ENCODE measurements around the gene IRGQ.
A peak's percentile ranks its signal among the peaks of the same experiment; 100 is the strongest.
"Not testable (repeated sequence)": the region's sequence is repeated elsewhere in the genome, so short reads cannot be mapped to it uniquely, and the experiment has no call there.

Gene IRGQ

GRCh38 chr19:43599635-43600295, 3.8 kb upstream of the IRGQ start:
- no peak for DNase-seq (ENCODE audit: low read depth in 2 of 2)

GRCh38 chr19:43598445-43599240, 2.7 kb upstream of the IRGQ start:
- no peak for DNase-seq (ENCODE audit: low read depth in 2 of 2)

GRCh38 chr19:43597876-43598275, 1.9 kb upstream of the IRGQ start:
- DNase-seq (ENCODE audit: low read depth in 2 of 2), result no peak

GRCh38 chr19:43596842-43597461, 1.0 kb upstream of the IRGQ start:
- DNase-seq (ENCODE audit: low read depth in 2 of 2), result no peak

- no peak for DNase-seq (ENCODE audit: low read depth in 2 of 2)
These were observed 332 bp downstream of the IRGQ start for GRCh38 chr19:43595605-43595998.

GRCh38 chr19:43594710-43595604, 977 bp downstream of the IRGQ start:
- DNase-seq (ENCODE audit: low read depth in 2 of 2), result peak; percentile 58 to 61

- DNase-seq (ENCODE audit: low read depth in 2 of 2), result no peak
These were observed 1.7 kb downstream of the IRGQ start for GRCh38 chr19:43594081-43594697.

- DNase-seq (ENCODE audit: low read depth in 2 of 2), result no peak
These were observed 3.1 kb downstream of the IRGQ start for GRCh38 chr19:43592800-43593350.

- DNase-seq (ENCODE audit: low read depth in 2 of 2), result no peak
These were observed 3.8 kb downstream of the IRGQ start for GRCh38 chr19:43591904-43592772.

GRCh38 chr19:43589678-43590077, 6.3 kb downstream of the IRGQ start:
- no peak for DNase-seq (ENCODE audit: low read depth in 2 of 2)

- no peak for DNase-seq (ENCODE audit: low read depth in 2 of 2)
These were observed 6.7 kb downstream of the IRGQ start for GRCh38 chr19:43589277-43589676.

GRCh38 chr19:43587029-43587428, 8.9 kb downstream of the IRGQ start:
- not testable (repeated sequence) for DNase-seq (ENCODE audit: low read depth in 2 of 2)

GRCh38 chr19:43586346-43586745, 9.6 kb downstream of the IRGQ start:
- no peak for DNase-seq (ENCODE audit: low read depth in 2 of 2)

- DNase-seq (ENCODE audit: low read depth in 2 of 2), result no peak
These were observed 11.4 kb downstream of the IRGQ start for GRCh38 chr19:43584484-43584883.

GRCh38 chr19:43582495-43582894, 13.4 kb downstream of the IRGQ start:
- DNase-seq (ENCODE audit: low read depth in 2 of 2), result no peak

GRCh38 chr19:43581467-43581866, 14.5 kb downstream of the IRGQ start:
- DNase-seq (ENCODE audit: low read depth in 2 of 2), result no peak

GRCh38 chr19:43578787-43579186, 17.1 kb downstream of the IRGQ start:
- DNase-seq (ENCODE audit: low read depth in 2 of 2), result no peak

GRCh38 chr19:43575955-43576878, 19.7 kb downstream of the IRGQ start:
- no peak for DNase-seq (ENCODE audit: low read depth in 2 of 2)

Data from stimulated activated CD4-positive, alpha-beta T cell treated with anti-CD3 and anti-CD28 coated beads, Interleukin-4, amount 100 ng/mL, for 48 hours (primary cell).